ENCODE measurements around the gene ETV6. TPM values are rescaled to one million over a fixed set of nuclear protein-coding genes. Genes with fewer than 3 reads are reported as not detected.

Gene ETV6
- 5.8 and 7.9 TPM in 2 replicates for total RNA-seq

DNA sequence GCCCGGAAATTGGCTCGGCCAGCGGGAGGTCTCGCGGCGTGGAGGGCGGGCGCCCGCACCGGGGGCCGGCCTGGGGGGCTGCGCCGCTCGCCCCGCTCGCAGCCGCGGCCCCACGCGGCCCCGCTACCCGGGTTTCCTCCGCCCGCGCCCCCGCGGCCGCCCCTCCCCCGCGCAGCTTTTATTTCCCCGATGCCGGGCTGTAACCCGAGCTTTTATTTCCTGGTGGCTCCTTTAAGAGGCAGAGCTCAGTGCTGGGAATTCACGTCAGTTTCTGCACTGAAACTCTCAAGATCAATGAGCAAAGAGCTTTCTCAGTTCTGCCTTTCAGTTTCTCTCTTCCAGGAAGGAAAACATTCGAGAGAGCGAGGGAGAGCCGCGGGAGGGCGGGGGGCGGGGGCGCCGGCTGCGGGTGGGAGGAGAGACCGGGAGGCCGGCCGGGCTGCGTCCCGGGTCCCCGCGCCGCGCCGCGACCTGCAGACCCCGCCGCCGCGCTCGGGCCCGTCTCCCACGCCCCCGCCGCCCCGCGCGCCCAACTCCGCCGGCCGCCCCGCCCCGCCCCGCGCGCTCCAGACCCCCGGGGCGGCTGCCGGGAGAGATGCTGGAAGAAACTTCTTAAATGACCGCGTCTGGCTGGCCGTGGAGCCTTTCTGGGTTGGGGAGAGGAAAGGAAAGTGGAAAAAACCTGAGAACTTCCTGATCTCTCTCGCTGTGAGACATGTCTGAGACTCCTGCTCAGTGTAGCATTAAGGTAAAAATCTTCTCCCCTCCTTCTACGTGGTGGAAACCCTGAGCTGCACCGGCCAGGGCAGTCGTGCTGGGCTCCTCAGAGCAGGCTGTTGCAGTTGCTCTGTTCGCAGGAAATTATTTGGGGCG, at the start of gene ETV6:
Gene ETV6 (plus strand): TSS at position 262 of the 873 bp plus-strand sequence. CDS start 454 bp downstream, at position 716.

